Stimulated activated CD4-positive, alpha-beta T cell treated with anti-CD3 and anti-CD28 coated beads, Interleukin-15, amount 100 ng/mL, for 48 hours (primary cell): ENCODE results near the gene YIPF2.
"Not testable (repeated sequence)": the region's sequence is repeated elsewhere in the genome, so short reads cannot be mapped to it uniquely, and the experiment has no call there.

Experiments
- DNase-seq, 2 donors: peaks; one replicate each; pipeline ENCODE4 v3.0.0-alpha.2; 2020; ENCODE audit warnings: low read depth in 2 of 2

The YIPF2 gene

DNA sequence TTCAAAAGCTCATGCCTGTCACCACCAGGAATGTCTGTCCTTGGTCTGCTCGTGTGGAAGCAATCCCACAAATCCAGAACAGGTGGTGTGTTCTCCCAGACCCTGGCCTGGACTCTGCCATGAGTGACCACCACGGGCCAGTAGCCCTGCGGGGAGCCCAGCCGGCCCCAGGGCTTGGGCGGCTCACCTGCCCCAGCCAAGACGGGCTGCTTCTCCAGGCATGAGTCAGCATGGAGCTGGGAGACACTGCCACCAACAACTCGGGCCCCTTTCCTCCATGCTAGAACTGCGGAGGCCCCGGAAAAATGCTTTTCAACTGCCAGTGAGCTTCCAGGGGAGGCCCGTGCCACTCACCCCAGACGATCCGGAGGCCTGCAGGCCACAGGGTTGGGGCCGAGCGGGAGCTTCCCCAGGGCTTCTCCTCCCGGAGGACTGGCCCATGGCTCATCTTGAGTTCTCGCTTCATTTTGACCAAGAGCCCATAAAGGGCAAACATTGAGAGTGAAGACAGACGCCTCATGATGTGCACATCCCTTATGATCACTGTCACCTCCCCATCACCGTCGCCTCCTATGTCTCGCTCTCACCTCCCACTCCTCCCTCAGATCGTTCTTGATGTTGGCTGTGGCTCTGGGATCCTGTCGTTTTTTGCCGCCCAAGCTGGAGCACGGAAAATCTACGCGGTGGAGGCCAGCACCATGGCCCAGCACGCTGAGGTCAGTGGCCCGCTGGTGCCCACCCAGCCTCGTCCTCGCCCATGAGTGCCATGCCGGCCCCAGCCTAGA lies 16.7 kb downstream of the YIPF2 start:
- no peak for DNase-seq

DNA sequence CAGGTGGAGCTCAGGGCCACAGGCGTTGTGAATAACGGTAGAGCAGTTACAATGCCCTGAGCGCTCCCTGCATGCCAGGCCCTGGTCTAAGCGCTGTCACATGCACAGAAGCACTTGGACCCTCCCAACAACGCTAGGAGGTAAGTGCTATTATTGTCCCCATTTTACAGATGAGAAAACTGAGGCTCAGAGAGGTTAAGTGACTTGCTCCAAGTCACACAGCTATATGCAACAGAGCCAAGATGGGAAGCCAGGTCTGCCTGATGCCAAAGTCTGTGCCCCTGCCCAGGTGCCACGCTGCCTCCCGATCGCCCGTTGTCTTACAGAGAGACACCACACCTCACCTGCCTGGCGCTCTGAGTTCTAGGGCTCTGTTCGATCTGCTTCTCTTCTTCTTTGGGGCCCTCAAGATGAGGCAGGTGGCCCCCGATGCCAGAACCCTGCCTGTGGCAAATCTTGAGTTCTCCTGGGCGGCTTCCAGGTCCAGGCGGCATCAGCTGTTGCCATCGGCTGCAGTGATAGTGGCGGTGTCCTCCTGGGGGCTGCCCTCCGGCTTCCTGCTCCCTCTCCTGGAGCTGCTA lies 20.0 kb downstream of the YIPF2 start:
- DNase-seq: no peak

DNA sequence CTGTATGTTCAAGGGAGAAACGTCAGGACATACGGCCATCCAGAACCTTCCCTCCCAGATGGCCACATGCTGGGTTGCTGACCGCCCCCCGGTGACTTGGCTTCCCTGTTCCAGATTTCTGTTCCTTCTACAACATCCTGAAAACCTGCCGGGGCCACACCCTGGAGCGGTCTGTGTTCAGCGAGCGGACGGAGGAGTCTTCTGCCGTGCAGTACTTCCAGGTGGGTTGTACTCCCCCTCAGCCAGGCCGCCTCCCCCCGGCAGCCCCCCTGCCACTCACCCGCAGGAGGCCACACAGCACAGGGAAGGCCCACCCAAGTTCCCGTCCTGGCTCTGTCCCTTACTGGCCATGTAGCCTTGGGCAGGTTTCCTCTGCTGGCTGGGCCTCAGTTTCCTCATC lies 20.5 kb downstream of the YIPF2 start:
- no peak for DNase-seq

DNA sequence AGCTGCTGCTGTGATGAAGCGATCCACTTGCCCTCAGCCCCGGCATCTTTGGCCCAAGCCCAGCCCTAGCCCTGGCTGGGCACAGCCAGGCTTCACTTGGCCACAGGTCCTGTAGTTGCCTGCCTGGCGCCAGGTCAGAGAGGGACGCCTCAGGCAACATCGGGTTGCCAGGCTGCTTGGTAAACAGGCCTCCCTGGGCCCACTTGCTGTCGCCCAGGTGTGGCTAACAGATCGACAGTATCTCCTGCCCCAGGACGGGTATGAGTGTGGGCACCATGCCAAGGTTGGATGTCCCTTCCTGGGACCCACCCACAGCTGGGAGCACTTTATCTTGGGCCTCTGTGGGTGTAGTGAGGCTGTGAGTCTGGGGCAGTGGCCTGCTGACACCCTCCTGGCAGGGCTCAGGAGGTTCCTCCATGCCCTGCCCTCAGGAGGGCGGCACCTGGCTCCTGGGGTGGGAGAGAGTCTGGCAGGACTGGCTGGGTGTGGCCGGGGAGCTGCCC lies 29.2 kb downstream of the YIPF2 start:
- no peak for DNase-seq

DNA sequence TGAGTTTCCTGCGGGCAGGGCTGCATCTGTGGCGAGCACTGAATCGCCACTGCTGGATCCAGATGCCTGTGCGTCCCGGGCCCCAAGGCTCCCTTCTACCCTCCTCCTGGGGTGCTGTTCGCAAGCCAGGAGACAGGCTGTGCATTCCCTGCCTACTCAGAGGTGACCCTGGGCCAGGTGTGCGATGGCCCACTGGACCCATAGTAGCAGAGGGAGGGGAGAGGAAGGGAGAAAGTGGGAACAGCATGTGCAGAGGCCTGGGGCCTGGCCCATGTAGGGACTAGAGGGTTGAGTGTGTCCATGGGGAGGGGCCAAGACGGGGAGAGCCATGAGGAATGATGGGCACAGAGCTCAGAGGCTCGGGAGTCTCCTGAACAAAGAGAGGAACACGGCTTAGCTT lies 29.8 kb downstream of the YIPF2 start:
- no peak for DNase-seq

- DNase-seq: no peak
Measured at GRCh38 chr19:10896851-10897526, 31.4 kb downstream of the YIPF2 start.

- no peak for DNase-seq
Measured at GRCh38 chr19:10895920-10896319, 32.5 kb downstream of the YIPF2 start.

GRCh38 chr19:10895363-10895762 lies 33.1 kb downstream of the YIPF2 start:
- DNase-seq: no peak

DNA sequence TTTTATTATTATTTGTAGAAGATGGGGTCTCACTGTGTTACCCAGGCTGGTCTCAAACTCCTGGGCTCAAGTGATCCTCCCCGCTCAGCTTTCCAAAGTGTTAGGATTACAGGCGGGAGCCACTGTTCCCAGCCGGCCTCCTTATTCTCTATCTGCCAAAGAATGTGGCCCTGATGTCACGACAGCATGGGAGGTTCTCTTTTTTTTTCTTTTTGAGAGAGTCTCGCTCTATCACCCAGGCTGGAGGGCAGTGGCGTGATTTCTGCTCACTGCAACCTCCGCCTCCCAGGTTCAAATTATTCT lies 33.6 kb downstream of the YIPF2 start:
- no peak for DNase-seq

- DNase-seq: no peak
Measured at GRCh38 chr19:10892256-10892655, 36.2 kb downstream of the YIPF2 start.

DNA sequence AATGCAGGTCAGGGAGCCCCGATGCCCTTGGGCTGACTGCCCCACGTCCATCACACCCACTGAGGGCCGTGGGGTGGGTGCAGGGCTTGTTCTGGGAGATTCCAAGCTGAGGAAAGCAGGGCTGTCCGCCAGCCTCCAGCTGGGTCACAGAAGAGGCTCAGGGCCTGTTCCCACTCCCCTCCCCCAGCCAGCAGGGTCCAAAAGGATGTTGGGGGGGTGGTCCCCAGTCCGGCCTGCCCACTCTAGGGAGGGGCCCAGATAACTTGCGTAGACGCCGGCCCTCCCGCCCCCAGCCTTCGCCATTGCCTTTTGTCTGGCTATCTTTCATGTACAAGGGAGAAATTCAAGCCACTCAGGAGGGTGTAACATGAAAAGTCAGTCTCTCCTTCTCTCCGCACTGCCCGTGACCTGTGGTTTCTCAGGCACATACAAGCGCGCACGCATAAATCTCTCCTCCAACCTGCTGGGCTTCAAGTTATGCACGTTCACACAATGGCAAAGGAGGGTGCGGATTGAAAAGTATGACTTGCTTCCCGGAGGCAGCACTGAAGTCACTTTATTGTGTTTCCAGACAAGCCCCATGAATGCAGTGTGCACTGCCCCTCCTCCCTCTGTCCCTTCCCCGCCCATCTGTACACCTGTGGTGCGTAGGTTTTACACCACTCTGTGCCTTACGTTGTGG lies 36.9 kb downstream of the YIPF2 start:
- DNase-seq: no peak

DNA sequence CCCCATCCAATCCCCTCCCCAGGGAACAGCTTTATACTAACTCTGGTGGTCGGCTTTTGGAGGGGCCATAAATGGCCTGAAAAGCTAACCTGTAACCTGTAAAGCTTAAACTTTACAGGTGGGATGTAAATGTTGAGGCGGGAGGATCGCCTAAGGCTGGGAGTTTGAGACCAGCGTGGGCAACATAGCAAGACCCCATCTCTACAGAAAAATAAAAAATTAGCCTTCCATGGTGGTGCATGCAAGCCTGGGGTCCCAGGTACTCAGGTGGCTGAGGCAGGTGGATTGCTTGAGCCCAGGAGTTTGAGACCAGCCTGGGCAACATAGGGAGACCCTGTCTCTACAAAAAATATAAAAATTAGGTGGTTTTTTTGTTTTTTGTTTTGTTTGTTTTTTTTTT lies 38.6 kb downstream of the YIPF2 start:
- no peak for DNase-seq

- DNase-seq: no peak
Measured at GRCh38 chr19:10888421-10888866, 40.0 kb downstream of the YIPF2 start.

- DNase-seq: no peak
Measured at GRCh38 chr19:10887616-10888367, 40.6 kb downstream of the YIPF2 start.

DNA sequence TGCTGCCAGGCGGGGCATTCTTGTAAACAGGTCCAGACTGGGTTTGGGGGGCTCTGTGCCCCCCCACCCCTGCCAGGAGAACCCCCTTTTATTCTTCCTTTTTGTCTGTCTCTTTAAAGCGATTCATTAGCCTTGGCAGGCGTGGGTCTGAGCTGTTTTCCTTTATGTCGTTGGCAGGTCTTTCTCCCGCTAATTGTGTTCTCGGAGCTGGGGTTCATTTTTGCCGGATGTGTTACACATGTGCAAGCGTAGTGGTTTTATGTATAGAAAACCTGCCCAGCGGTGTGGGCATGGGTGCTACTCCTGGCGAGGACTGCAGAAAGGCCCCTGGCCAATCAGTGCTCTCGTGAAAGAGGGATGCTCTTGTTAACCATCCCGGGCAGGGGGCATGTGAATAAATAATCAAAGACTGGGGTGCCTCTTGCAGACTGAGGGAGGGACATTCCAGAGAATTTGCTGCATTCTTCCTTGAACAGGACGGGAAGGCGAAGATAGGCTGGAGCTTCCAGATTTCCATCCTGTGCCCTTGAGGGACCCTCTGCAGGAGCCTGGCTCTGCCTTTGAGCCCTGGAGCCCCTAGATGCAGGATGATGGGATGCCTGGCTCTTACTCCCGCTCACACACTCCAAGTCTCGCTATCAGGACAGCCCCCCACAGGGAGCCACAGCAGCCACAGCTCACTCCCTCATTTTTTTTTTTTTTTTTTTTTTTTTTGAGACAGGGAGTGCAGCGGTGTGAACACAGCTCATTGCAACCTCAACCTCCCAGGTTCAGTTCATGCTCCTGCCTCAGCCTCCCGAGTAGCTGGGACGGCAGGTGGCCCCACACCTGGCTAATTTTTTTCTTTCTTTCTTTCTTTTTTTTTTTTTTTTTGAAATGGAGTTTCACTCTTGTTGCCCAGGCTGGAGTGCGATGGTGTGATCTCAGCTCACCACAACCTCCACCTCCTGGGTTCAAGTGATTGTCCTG lies 43.0 kb downstream of the YIPF2 start:
- DNase-seq: no peak

- DNase-seq: no peak
Measured at GRCh38 chr19:10884274-10884673, 44.2 kb downstream of the YIPF2 start.

- no peak for DNase-seq
Measured at GRCh38 chr19:10882108-10882457, 46.4 kb downstream of the YIPF2 start.

- no peak for DNase-seq
Measured at GRCh38 chr19:10881403-10882107, 46.9 kb downstream of the YIPF2 start.

DNA sequence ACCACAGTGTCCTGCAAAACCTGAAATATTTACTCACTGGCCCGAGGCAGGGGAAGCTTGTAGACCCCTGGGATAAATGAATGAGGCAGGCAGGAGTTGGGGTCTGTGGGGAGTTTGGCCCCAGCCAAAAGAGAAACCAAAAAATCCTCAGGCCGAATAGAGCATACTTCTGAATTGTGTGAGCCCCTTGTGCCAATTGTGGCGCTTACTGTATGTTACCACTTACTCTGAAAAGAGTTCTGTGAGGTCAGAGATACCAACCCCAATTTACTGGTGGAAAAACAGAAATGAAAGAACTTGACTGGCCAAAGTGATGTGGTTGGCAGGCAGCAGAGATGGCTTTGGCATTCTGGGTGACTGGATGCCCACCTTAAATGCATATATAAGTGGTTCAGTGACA lies 50.2 kb downstream of the YIPF2 start:
- DNase-seq: no peak

GRCh38 chr19:10877608-10878007 lies 50.8 kb downstream of the YIPF2 start:
- not testable (repeated sequence) for DNase-seq
